CD8-positive, alpha-beta memory T cell (primary cell): ENCODE results near the gene FOXC1. TPM values are rescaled to one million over a fixed set of nuclear protein-coding genes. Genes with fewer than 3 reads are reported as not detected.

ENCODE experiments used
- CTCF ChIA-PET: fragments of 350-600 bp; sonication (Branson Sonifier 250); formaldehyde crosslinking; loops from one replicate; lab custom pipeline; 2021; ENCODE audit warnings: antibody characterized with exemption; lab: Charles Lee
- POLR2A ChIA-PET: fragments of 350-600 bp; sonication (Branson Sonifier 250); formaldehyde crosslinking; loops from one replicate; lab custom pipeline; 2021; ENCODE audit warnings: antibody characterized with exemption; lab: Charles Lee
- DNase-seq, 5 donors: peaks; one replicate each; pipeline versions ENCODE4 v3.0.0 to v3.0.0-alpha.2; 2020 to 2022; ENCODE audit warnings: mixed read lengths in 1 of 5
- H3K27ac ChIP-seq: one replicate; pipeline ENCODE4 v1.7.0; 2013; ENCODE audit warnings: low read depth, mild to moderate bottlenecking, low read length, moderate library complexity
- H3K27me3 ChIP-seq: 2 replicates; pipeline ENCODE4 v1.7.0; 2013; ENCODE audit warnings: low read length, mild to moderate bottlenecking; ENCODE audit not compliant: insufficient read depth, poor library complexity, severe bottlenecking
- H3K36me3 ChIP-seq: 2 replicates; pipeline ENCODE4 v1.7.0; 2013; ENCODE audit warnings: mild to moderate bottlenecking, low read length, moderate library complexity; ENCODE audit not compliant: insufficient read depth
- H3K4me1 ChIP-seq: 2 replicates; pipeline ENCODE4 v1.7.0; 2013; ENCODE audit warnings: mild to moderate bottlenecking, low read length, moderate library complexity; ENCODE audit not compliant: insufficient read depth
- H3K4me3 ChIP-seq: 2 replicates; pipeline ENCODE4 v1.7.0; 2013; ENCODE audit warnings: mild to moderate bottlenecking, low read length
- H3K9me3 ChIP-seq: 2 replicates; pipeline ENCODE4 v1.7.0; 2013; ENCODE audit warnings: mild to moderate bottlenecking, low read length
- H3K27ac Mint-ChIP-seq, 8 donors: one replicate each; pipeline ENCODE4 v1.8.0; 2020 to 2021; ENCODE audit warnings: mixed read lengths in 8 of 8, mild to moderate bottlenecking in 6 of 8, inconsistent platforms in 3 of 8, moderate library complexity in 3 of 8
- H3K27me3 Mint-ChIP-seq, 2 donors: one replicate each; pipeline ENCODE4 v1.8.0; 2020 to 2021; ENCODE audit warnings: mixed read lengths in 2 of 2, mild to moderate bottlenecking in 1 of 2, moderate library complexity in 1 of 2
- H3K36me3 Mint-ChIP-seq, 3 donors: one replicate each; pipeline ENCODE4 v1.8.0; 2020 to 2021; ENCODE audit warnings: mixed read lengths in 3 of 3, inconsistent platforms in 1 of 3, mild to moderate bottlenecking in 1 of 3
- H3K4me1 Mint-ChIP-seq, 3 donors: one replicate each; pipeline ENCODE4 v1.8.0; 2020 to 2021; ENCODE audit warnings: mixed read lengths in 3 of 3, inconsistent platforms in 1 of 3, mild to moderate bottlenecking in 1 of 3
- H3K4me3 Mint-ChIP-seq, 7 donors: one replicate each; pipeline ENCODE4 v1.8.0; 2020 to 2021; ENCODE audit warnings: mixed read lengths in 7 of 7, mild to moderate bottlenecking in 6 of 7, moderate library complexity in 4 of 7, inconsistent platforms in 2 of 7
- H3K9me3 Mint-ChIP-seq, 5 donors: one replicate each; pipeline ENCODE4 v1.8.0; 2020 to 2022; ENCODE audit warnings: mixed read lengths in 5 of 5, mild to moderate bottlenecking in 3 of 5, moderate library complexity in 2 of 5, inconsistent platforms in 1 of 5
- polyA plus RNA-seq: library from polyadenylated mRNA; unstranded; fragments of 300-500 nt; fragmentation: Illumina TruSeq; gene quantifications from one replicate; pipeline ENCODE4 v1.2.3, GENCODE V29; 2021
- total RNA-seq, 2 experiments: library from RNA; stranded (reverse); gene quantifications; one replicate each; pipeline ENCODE4 v1.2.3, GENCODE V29; 2021

Gene FOXC1
- total and polyA plus RNA-seq, 3 experiments from 2014 or later: not detected

DNA sequence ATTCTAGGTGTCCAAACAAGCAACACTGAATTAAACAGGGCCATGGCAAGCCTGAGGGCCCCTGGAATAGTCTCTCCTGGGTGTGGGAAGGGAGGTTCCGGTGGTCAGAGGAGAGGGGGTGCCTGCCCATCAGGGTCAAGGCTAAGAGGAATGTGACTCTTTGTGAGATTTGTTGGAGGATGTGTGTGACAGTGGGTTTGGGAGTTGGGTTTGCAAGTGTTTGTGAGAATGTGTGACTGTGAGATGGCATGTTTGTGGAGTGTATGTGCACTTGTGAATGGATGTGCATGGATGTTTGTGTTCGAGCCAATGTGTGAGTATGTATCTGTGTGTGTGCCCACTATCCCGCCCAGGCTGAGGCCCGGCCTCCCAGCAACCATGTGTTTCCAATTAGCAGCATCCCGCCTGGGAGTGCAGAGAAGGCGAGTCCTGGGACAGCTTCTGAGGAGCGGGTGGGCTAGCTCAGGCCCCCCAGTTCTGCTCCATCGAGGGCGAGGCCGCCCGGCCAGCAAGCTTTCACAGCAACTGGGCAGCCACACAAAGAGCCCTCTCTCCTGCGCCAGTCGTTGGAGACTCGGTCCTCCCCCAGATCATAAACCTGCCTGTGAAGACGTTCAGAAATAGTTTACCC lies 12.6 kb downstream of the FOXC1 start:
- Mint-ChIP-seq H3K4me3 (no peak overlapping the region), H3K9me3 (no peaks in the 10 kb centered on the region), H3K4me1 (peaks cover 17 to 21% (median 18%) of the 10 kb centered on the region in 3 donors), H3K27ac (peak overlapping the region in 1 of 8 donors; percentile 17), H3K36me3 (peaks cover 2 to 19% (median 18%) of the 10 kb centered on the region in 3 donors), H3K27me3 (peaks cover 55 to 71% of the 10 kb centered on the region in 2 donors)
- no peak overlapping the region for H3K4me3 ChIP-seq
- no peaks in the 10 kb centered on the region for H3K36me3 ChIP-seq
- CTCF ChIA-PET: no interaction called here
- no peak for DNase-seq
- POLR2A ChIA-PET: no interaction called here
- peaks cover 7% of the 10 kb centered on the region for H3K4me1 ChIP-seq
- H3K27ac ChIP-seq: no peak overlapping the region
- H3K9me3 ChIP-seq: no peaks in the 10 kb centered on the region
- H3K27me3 ChIP-seq: peaks cover 24% of the 10 kb centered on the region

GRCh38 chr6:1622851-1623768 lies 13.4 kb downstream of the FOXC1 start:
- Mint-ChIP-seq H3K36me3 (peaks cover 2 to 24% (median 18%) of the 10 kb centered on the region in 3 donors), H3K4me3 (peak overlapping the region in 4 of 7 donors; percentile 15 to 57 (median 32)), H3K4me1 (peaks cover 17 to 21% (median 18%) of the 10 kb centered on the region in 3 donors), H3K9me3 (no peaks in the 10 kb centered on the region), H3K27me3 (peaks cover 54 to 71% of the 10 kb centered on the region in 2 donors), H3K27ac (peak overlapping the region in 1 of 8 donors; percentile 66)
- peaks cover 22% of the 10 kb centered on the region for H3K27me3 ChIP-seq
- no peaks in the 10 kb centered on the region for H3K9me3 ChIP-seq
- H3K27ac ChIP-seq: no peak overlapping the region
- H3K36me3 ChIP-seq: no peaks in the 10 kb centered on the region
- peaks cover 7% of the 10 kb centered on the region for H3K4me1 ChIP-seq
- no peak overlapping the region for H3K4me3 ChIP-seq
- no peak for DNase-seq
- ChIA-PET POLR2A (no interaction called here), CTCF (no interaction called here)

DNA sequence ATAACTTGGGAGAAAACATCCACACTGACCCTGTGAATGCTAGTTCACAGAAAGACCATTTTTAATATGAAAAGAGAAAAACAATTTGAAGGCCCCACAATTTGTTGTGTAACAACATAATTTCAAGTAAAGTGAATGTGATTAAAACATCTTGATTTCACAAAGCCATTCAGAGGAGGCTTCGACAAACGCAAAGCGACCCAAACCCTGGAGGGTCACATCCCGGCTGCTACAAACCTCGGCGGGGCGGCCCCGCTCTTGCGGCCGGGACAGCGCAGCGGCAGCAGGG lies 14.0 kb downstream of the FOXC1 start:
- ChIA-PET POLR2A (no interaction called here), CTCF (no interaction called here)
- no peak overlapping the region for H3K27ac ChIP-seq
- peaks cover 22% of the 10 kb centered on the region for H3K27me3 ChIP-seq
- Mint-ChIP-seq H3K36me3 (peaks cover 2 to 27% (median 18%) of the 10 kb centered on the region in 3 donors), H3K27ac (no peak overlapping the region), H3K4me1 (peaks cover 17 to 21% (median 18%) of the 10 kb centered on the region in 3 donors), H3K9me3 (no peaks in the 10 kb centered on the region), H3K4me3 (peak overlapping the region in 4 of 7 donors; percentile 15 to 57 (median 32)), H3K27me3 (peaks cover 57 to 71% of the 10 kb centered on the region in 2 donors)
- H3K36me3 ChIP-seq: no peaks in the 10 kb centered on the region
- H3K4me3 ChIP-seq: no peak overlapping the region
- no peak for DNase-seq
- H3K4me1 ChIP-seq: peaks cover 7% of the 10 kb centered on the region
- no peaks in the 10 kb centered on the region for H3K9me3 ChIP-seq

GRCh38 chr6:1624058-1624850 lies 14.5 kb downstream of the FOXC1 start:
- Mint-ChIP-seq H3K4me1 (peaks cover 17 to 21% (median 18%) of the 10 kb centered on the region in 3 donors), H3K9me3 (no peaks in the 10 kb centered on the region), H3K27me3 (peaks cover 57 to 75% of the 10 kb centered on the region in 2 donors), H3K27ac (no peak overlapping the region), H3K36me3 (peaks cover 4 to 27% (median 18%) of the 10 kb centered on the region in 3 donors), H3K4me3 (peak overlapping the region in 4 of 7 donors; percentile 13 to 61 (median 32))
- DNase-seq: no peak
- Histone ChIP-seq H3K27ac (no peak overlapping the region), H3K4me3 (no peak overlapping the region), H3K9me3 (no peaks in the 10 kb centered on the region), H3K27me3 (peaks cover 22% of the 10 kb centered on the region), H3K36me3 (no peaks in the 10 kb centered on the region), H3K4me1 (peaks cover 7% of the 10 kb centered on the region)
- CTCF ChIA-PET: interaction anchor here (0.6 kb wide), 1 partner anchor 228 kb away, joined by 4 read pairs; no protein-coding TSS in a partner anchor
- POLR2A ChIA-PET: no interaction called here

DNA sequence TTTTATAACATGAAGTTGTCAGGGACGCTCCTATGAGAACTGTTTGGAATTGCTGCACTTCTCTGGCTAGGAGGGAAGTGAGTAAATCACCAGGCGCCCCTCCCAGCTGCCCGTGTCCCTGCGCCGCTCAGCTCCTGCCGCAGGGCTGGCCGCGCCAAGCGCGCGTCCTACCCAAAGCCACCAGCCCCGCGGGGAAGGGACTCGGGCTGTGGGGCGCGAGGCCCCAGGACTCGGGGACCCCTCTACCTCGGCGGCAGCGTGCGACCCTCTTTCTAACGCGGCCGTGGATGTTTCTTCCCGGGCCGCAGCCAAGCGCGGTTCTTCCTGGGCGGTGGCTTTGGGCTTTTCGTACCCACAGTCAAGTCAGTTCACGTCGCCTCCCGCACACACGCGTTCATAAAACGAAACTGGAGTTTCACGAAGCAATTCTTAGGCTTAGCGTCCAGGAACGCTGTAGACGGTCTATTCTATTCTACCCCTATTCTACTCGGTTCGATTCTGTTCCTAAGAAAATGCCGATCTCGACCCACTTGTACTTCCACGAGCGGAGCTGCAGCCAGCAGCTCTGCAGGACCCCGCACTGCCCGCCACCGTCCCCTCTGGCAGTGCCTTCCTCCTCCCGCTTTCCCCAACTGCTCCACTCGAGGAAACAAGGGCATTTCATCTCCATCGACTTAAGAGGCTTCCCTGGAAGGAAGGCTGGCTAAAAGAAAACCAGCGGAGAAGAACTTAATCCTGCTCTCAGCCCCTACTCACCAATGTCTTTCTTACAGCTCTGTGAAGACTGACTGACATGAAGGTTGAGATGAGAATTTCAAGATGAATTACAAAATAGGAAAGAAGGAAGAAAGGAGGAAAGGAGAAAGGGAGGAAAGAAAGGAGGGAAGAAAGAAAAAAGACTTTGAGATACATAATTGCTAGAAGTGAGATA lies 15.4 kb downstream of the FOXC1 start:
- Mint-ChIP-seq H3K9me3 (no peaks in the 10 kb centered on the region), H3K4me3 (peak overlapping the region; percentile 15 to 78 (median 74)), H3K36me3 (peaks cover 5 to 27% (median 18%) of the 10 kb centered on the region in 3 donors), H3K27ac (peak overlapping the region in 1 of 8 donors; percentile 36), H3K4me1 (peaks cover 17 to 21% (median 18%) of the 10 kb centered on the region in 3 donors), H3K27me3 (peaks cover 57 to 80% of the 10 kb centered on the region in 2 donors)
- Histone ChIP-seq H3K9me3 (no peaks in the 10 kb centered on the region), H3K27ac (no peak overlapping the region), H3K4me1 (peaks cover 7% of the 10 kb centered on the region), H3K36me3 (no peaks in the 10 kb centered on the region), H3K27me3 (peaks cover 22% of the 10 kb centered on the region), H3K4me3 (peak overlapping the region; percentile 61)
- no peak for DNase-seq
- ChIA-PET CTCF (interaction anchor here (0.6 kb wide), 1 partner anchor 227 kb away, joined by 4 read pairs; no protein-coding TSS in a partner anchor), POLR2A (no interaction called here)

- H3K4me3 ChIP-seq: no peak overlapping the region
- H3K4me3 Mint-ChIP-seq: peak overlapping the region in 6 of 7 donors; percentile 9 to 78 (median 43)
- ChIA-PET CTCF (interaction anchor here (1.3 kb wide), 1 partner anchor 9 kb away, joined by 4 read pairs; no protein-coding TSS in a partner anchor), POLR2A (no interaction called here)
- H3K27ac ChIP-seq: no peak overlapping the region
- peak overlapping the region in 1 of 8 donors; percentile 1 for H3K27ac Mint-ChIP-seq
- peaks cover 17 to 21% (median 18%) of the 10 kb centered on the region in 3 donors for H3K4me1 Mint-ChIP-seq
- peaks cover 21% of the 10 kb centered on the region for H3K27me3 ChIP-seq
- peaks cover 5 to 27% (median 18%) of the 10 kb centered on the region in 3 donors for H3K36me3 Mint-ChIP-seq
- no peaks in the 10 kb centered on the region for H3K9me3 ChIP-seq
- no peaks in the 10 kb centered on the region for H3K36me3 ChIP-seq
- peaks cover 59 to 85% of the 10 kb centered on the region in 2 donors for H3K27me3 Mint-ChIP-seq
- no peaks in the 10 kb centered on the region for H3K9me3 Mint-ChIP-seq
- peaks cover 7% of the 10 kb centered on the region for H3K4me1 ChIP-seq
- no peak for DNase-seq
Observed at GRCh38 chr6:1625794-1626435, 16.2 kb downstream of the FOXC1 start.
